PC-9 (cell line): ENCODE data around the gene PPP1R3D.
A peak's percentile ranks its signal among the peaks of the same experiment; 100 is the strongest.

Experiments
- EZH2 ChIP-seq: fragments of 200-600 bp; sonication (generic); IDR thresholded peaks from 2 replicates; pipeline ENCODE4 v1.8.0; 2017; ENCODE audit warnings: antibody characterized with exemption, low read depth
- TF ChIP-seq, protein P1 (sequence below): fragments of 200-600 bp; sonication (generic); conservative IDR thresholded peaks from 2 replicates; pipeline ENCODE4 v1.6.1; 2017; ENCODE audit warnings: mixed run types, antibody characterized with exemption, mild to moderate bottlenecking, moderate library complexity

DNA sequence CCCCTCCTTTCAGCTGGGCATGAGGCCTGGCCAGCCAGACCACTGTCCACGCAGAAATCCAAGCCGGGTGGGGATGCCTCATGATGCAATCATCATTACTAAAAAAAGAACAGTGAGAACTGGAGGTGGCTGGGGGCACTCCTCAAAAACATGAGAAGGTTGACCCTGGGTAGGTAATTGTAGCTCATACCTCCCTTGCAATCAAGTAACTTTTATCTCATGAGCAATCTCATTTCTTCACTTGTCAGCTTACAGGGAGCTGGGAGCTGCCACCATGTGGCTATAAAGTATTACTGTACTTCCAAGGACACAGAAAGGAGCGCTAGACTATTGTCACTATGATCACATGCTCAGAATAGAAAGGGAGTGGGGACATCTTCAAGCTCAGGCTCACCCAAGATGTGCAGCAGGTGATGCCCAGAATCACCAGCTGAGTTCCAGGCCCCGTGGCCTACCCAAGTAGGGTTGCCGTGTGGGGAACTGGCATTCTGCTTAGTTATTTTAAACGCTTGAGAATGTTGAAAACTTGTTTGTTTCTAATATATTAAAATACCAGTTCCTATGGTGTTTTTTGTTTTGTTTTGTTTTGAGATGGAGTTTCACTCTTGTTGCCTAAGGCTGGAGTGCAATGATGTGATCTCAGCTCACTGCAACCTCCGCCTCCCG, 15.2 kb upstream of the PPP1R3D start:
- TF ChIP-seq, protein P1, sequence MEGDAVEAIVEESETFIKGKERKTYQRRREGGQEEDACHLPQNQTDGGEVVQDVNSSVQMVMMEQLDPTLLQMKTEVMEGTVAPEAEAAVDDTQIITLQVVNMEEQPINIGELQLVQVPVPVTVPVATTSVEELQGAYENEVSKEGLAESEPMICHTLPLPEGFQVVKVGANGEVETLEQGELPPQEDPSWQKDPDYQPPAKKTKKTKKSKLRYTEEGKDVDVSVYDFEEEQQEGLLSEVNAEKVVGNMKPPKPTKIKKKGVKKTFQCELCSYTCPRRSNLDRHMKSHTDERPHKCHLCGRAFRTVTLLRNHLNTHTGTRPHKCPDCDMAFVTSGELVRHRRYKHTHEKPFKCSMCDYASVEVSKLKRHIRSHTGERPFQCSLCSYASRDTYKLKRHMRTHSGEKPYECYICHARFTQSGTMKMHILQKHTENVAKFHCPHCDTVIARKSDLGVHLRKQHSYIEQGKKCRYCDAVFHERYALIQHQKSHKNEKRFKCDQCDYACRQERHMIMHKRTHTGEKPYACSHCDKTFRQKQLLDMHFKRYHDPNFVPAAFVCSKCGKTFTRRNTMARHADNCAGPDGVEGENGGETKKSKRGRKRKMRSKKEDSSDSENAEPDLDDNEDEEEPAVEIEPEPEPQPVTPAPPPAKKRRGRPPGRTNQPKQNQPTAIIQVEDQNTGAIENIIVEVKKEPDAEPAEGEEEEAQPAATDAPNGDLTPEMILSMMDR = peak; percentile 54
- TF ChIP-seq EZH2 = no peak
